Measurements from ENCODE around the gene TIAM1. TPM values are rescaled to one million over a fixed set of nuclear protein-coding genes. Genes with fewer than 3 reads are reported as not detected.

Gene TIAM1
- total and polyA plus RNA-seq, 2 of the 8 experiments (the other 6 are each of a cell fraction or from before 2014, with no cell fraction given): 10.1 to 30.7 TPM

DNA sequence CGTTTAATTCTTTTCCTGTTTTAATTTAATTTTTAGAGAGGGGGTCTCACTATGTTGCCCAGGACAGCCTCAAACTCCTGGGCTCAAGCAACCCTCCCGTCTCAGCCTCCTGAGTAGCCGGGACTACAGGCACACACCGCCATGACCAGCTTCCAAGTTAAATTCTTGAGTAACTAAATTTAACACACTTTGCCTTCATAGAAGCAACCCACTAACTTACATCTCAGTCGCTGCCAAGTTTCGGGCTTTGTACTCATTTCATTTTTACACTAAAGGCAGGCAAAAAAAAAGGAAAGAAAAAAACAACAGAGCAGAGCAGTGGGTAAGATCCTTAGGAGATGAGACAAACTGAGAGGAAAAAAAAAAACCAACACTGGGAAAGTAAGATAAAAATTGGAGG lies 3.5 kb downstream of the TIAM1 start (continued):
- TF ChIP-seq, protein P1, sequence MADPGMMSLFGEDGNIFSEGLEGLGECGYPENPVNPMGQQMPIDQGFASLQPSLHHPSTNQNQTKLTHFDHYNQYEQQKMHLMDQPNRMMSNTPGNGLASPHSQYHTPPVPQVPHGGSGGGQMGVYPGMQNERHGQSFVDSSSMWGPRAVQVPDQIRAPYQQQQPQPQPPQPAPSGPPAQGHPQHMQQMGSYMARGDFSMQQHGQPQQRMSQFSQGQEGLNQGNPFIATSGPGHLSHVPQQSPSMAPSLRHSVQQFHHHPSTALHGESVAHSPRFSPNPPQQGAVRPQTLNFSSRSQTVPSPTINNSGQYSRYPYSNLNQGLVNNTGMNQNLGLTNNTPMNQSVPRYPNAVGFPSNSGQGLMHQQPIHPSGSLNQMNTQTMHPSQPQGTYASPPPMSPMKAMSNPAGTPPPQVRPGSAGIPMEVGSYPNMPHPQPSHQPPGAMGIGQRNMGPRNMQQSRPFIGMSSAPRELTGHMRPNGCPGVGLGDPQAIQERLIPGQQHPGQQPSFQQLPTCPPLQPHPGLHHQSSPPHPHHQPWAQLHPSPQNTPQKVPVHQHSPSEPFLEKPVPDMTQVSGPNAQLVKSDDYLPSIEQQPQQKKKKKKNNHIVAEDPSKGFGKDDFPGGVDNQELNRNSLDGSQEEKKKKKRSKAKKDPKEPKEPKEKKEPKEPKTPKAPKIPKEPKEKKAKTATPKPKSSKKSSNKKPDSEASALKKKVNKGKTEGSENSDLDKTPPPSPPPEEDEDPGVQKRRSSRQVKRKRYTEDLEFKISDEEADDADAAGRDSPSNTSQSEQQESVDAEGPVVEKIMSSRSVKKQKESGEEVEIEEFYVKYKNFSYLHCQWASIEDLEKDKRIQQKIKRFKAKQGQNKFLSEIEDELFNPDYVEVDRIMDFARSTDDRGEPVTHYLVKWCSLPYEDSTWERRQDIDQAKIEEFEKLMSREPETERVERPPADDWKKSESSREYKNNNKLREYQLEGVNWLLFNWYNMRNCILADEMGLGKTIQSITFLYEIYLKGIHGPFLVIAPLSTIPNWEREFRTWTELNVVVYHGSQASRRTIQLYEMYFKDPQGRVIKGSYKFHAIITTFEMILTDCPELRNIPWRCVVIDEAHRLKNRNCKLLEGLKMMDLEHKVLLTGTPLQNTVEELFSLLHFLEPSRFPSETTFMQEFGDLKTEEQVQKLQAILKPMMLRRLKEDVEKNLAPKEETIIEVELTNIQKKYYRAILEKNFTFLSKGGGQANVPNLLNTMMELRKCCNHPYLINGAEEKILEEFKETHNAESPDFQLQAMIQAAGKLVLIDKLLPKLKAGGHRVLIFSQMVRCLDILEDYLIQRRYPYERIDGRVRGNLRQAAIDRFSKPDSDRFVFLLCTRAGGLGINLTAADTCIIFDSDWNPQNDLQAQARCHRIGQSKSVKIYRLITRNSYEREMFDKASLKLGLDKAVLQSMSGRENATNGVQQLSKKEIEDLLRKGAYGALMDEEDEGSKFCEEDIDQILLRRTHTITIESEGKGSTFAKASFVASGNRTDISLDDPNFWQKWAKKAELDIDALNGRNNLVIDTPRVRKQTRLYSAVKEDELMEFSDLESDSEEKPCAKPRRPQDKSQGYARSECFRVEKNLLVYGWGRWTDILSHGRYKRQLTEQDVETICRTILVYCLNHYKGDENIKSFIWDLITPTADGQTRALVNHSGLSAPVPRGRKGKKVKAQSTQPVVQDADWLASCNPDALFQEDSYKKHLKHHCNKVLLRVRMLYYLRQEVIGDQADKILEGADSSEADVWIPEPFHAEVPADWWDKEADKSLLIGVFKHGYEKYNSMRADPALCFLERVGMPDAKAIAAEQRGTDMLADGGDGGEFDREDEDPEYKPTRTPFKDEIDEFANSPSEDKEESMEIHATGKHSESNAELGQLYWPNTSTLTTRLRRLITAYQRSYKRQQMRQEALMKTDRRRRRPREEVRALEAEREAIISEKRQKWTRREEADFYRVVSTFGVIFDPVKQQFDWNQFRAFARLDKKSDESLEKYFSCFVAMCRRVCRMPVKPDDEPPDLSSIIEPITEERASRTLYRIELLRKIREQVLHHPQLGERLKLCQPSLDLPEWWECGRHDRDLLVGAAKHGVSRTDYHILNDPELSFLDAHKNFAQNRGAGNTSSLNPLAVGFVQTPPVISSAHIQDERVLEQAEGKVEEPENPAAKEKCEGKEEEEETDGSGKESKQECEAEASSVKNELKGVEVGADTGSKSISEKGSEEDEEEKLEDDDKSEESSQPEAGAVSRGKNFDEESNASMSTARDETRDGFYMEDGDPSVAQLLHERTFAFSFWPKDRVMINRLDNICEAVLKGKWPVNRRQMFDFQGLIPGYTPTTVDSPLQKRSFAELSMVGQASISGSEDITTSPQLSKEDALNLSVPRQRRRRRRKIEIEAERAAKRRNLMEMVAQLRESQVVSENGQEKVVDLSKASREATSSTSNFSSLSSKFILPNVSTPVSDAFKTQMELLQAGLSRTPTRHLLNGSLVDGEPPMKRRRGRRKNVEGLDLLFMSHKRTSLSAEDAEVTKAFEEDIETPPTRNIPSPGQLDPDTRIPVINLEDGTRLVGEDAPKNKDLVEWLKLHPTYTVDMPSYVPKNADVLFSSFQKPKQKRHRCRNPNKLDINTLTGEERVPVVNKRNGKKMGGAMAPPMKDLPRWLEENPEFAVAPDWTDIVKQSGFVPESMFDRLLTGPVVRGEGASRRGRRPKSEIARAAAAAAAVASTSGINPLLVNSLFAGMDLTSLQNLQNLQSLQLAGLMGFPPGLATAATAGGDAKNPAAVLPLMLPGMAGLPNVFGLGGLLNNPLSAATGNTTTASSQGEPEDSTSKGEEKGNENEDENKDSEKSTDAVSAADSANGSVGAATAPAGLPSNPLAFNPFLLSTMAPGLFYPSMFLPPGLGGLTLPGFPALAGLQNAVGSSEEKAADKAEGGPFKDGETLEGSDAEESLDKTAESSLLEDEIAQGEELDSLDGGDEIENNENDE (IDR thresholded peaks at IDR 0.05; ENCODE audit: insufficient replicate concordance, low read length): no peak
- TF ChIP-seq ASH2L (IDR thresholded peaks at IDR 0.05; ENCODE audit: low read length) (no peak), GABPA (IDR thresholded peaks at IDR 0.05; ENCODE audit: borderline replicate concordance, insufficient read depth, low read length) (no peak), SIN3A (conservative IDR thresholded peaks at IDR 0.05 in 1 of 2, IDR thresholded peaks at IDR 0.05 in 1 of 2; ENCODE audit: low read depth in 1 of 2, low read length in 2 of 2) (no peak), RFX5 (IDR thresholded peaks at IDR 0.05; ENCODE audit: borderline replicate concordance, low read depth, low read length) (no peak), BCL11A (IDR thresholded peaks at IDR 0.05; ENCODE audit: low read depth in 2 of 2, low read length in 2 of 2) (no peak), SRF (IDR thresholded peaks at IDR 0.05; ENCODE audit: low read depth, low read length) (no peak), SIRT6 (IDR thresholded peaks at IDR 0.05; ENCODE audit: low read length) (no peak), NANOG (IDR thresholded peaks at IDR 0.05; ENCODE audit: insufficient read depth, low read depth, low read length, poor library complexity, severe bottlenecking) (no peak), ZNF274 (IDR thresholded peaks at IDR 0.05; ENCODE audit: borderline replicate concordance, extremely low read depth, low read length) (no peak), TEAD4 (IDR thresholded peaks at IDR 0.05; ENCODE audit: low read depth, low read length) (no peak), SUZ12 (IDR thresholded peaks at IDR 0.05; ENCODE audit: low read length) (no peak)
